BJ (cell line): ENCODE measurements around the gene CHCHD6. TPM values are rescaled to one million over a fixed set of nuclear protein-coding genes. Genes with fewer than 3 reads are reported as not detected.
A peak's percentile ranks its signal among the peaks of the same experiment; 100 is the strongest.

Source experiments
- CTCF ChIA-PET: fragments of 350-600 bp; formaldehyde crosslinking; extraction: SDS; loops from one replicate; lab custom pipeline; 2021; ENCODE audit warnings: antibody characterized with exemption, inconsistent platforms; lab: Yijun Ruan, JAX
- POLR2A ChIA-PET: fragments of 300-600 bp; sonication (Branson Sonifier 250); formaldehyde crosslinking; extraction: SDS; loops from one replicate; lab custom pipeline; 2021; ENCODE audit warnings: antibody characterized with exemption; lab: Charles Lee
- DNase-seq: peaks from one replicate; pipeline ENCODE4 v3.0.0-alpha.2; 2011; ENCODE audit warnings: low read depth
- H3K27me3 ChIP-seq: 2 replicates; pipeline ENCODE4 v1.6.0; 2011; ENCODE audit warnings: low read length; ENCODE audit not compliant: control insufficient read depth, insufficient read depth
- H3K36me3 ChIP-seq: 2 replicates; pipeline ENCODE4 v1.5.1; 2011; ENCODE audit warnings: low read length; ENCODE audit not compliant: control insufficient read depth, insufficient read depth
- H3K4me3 ChIP-seq: 2 replicates; pipeline ENCODE4 v1.5.1; 2011; ENCODE audit warnings: low read depth, mild to moderate bottlenecking, control low read depth, low read length
- CTCF ChIP-seq: IDR thresholded peaks from 2 replicates; pipeline ENCODE4 v1.5.1; 2011; ENCODE audit warnings: low read depth, mild to moderate bottlenecking, control low read depth, inconsistent platforms, low read length, moderate library complexity; ENCODE audit not compliant: insufficient read depth
- polyA plus RNA-seq: library from polyadenylated mRNA; depleted of rRNA; stranded (reverse); fragments of >200 nt; gene quantifications from 2 replicates; pipeline ENCODE4 v1.2.3, GENCODE V29; 2011

Gene CHCHD6
- polyA plus RNA-seq, 1 experiment: 23.7 TPM

DNA sequence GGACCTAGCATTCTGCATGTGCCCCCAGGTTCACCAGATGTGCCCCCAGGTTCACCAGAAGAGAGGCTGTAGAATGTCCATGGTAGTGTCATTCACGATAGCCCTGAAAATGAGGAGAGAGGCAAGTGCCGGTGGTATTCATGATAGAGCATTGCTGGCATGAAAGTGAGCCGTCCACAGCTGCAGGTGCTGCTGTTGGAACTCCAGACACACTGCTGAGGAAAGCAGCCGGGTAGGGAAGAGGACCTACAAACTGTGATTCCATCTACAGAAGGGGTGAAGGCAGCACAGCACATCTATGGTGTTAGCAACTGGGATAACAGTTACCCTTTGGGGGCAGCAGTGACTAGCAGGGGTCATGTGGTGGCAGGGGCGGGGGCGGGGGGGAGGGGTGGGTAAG is 153.9 kb downstream of the CHCHD6 start:
- no peak overlapping the region for H3K4me3 ChIP-seq
- CTCF ChIA-PET: interaction anchor here (0.8 to 1.3 kb wide), 2 partner anchors 12 kb away, joined by 3 read pairs; no protein-coding TSS in a partner anchor
- H3K36me3 ChIP-seq: no peaks in the 10 kb centered on the region
- no peak for DNase-seq
- TF ChIP-seq CTCF: no peak
- H3K27me3 ChIP-seq: no peaks in the 10 kb centered on the region
- POLR2A ChIA-PET: no interaction called here

DNA sequence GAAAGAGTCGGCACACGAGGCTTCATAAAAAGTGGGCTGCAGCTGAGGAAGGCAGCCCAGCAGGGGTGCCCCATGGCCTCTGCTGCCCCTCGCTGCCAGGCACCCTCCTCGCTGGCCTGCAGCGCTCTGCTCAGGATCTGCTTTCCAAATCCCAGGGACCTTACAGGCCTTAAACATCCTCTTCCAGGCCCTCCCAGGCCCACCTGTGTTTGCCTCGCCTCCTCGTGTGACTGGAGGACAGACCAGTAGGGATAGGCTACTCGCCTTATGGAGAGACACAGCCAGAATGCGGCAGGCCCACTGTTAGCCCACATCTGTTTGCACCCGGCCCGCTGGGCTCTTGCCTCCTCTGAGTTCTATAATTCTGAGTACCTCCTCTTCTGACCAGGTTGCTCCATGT is 154.4 kb downstream of the CHCHD6 start:
- Histone ChIP-seq H3K4me3 (no peak overlapping the region), H3K36me3 (no peaks in the 10 kb centered on the region), H3K27me3 (no peaks in the 10 kb centered on the region)
- no peak for TF ChIP-seq CTCF
- CTCF ChIA-PET: interaction anchor here (0.8 kb wide), 1 partner anchor 11 kb away, joined by 3 read pairs; no protein-coding TSS in a partner anchor
- POLR2A ChIA-PET: no interaction called here
- DNase-seq: no peak

DNA sequence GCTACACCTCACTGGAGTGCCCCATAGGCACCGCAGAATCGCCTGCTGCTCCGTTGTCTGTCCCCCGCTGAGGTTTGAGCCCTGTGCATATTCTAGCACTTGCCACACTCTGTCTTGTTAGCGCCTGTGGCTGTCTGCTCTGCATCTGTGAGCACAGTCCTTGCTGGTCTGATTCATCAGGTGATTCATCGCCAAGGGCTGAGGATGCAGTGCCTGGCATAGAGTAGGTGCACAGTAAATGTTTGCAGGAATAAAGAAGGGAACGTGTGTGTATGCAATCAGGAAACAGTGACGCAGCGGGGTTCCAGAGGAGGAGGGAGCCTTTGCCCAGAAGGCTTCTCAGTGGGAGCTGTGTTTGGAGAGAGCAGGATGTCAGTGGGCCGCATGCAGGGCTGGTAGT is 154.8 kb downstream of the CHCHD6 start:
- CTCF ChIA-PET: interaction anchor here (1.5 kb wide), 1 partner anchor 8 kb away, joined by 5 read pairs; no protein-coding TSS in a partner anchor
- POLR2A ChIA-PET: no interaction called here

GRCh38 chr3:126859415-126860246 is 155.6 kb downstream of the CHCHD6 start:
- DNase-seq: no peak
- no peak for TF ChIP-seq CTCF
- H3K4me3 ChIP-seq: no peak overlapping the region
- ChIA-PET CTCF (interaction anchor here (1.5 kb wide), 1 partner anchor 8 kb away, joined by 5 read pairs; no protein-coding TSS in a partner anchor), POLR2A (no interaction called here)
- no peaks in the 10 kb centered on the region for H3K36me3 ChIP-seq
- no peaks in the 10 kb centered on the region for H3K27me3 ChIP-seq

More for the DNA sequence above, 154.8 kb downstream of the CHCHD6 start:
- Histone ChIP-seq H3K36me3 (no peaks in the 10 kb centered on the region), H3K27me3 (no peaks in the 10 kb centered on the region), H3K4me3 (no peak overlapping the region)
- no peak for TF ChIP-seq CTCF
- DNase-seq: peak; percentile 58

DNA sequence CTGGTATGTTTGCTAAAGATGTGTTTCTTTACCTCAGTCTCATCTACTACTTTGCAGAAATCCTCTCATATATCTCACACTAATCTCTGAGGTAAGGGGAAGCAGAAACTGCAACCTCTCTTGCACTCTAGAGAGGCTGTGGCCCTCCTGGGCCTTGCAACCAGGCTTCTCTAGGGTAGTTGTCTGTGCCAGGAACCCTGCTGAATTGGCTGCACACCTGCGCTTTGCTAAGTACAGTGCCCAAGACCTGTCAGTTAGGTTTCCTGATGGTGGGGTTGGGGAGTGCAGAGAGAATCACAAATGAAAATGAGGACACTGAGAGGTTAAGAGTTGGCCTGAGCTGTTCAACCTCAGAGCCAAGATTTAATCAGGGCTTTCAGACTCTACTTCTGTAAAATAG is 161.7 kb downstream of the CHCHD6 start:
- CTCF ChIA-PET: no interaction called here
- no peak overlapping the region for H3K4me3 ChIP-seq
- no peak for TF ChIP-seq CTCF
- no peaks in the 10 kb centered on the region for H3K36me3 ChIP-seq
- no peaks in the 10 kb centered on the region for H3K27me3 ChIP-seq
- POLR2A ChIA-PET: no interaction called here
- DNase-seq: no peak
